GM21390 (cell line): ENCODE measurements around the gene IZUMO3.
"Not testable (repeated sequence)": the region's sequence is repeated elsewhere in the genome, so short reads cannot be mapped to it uniquely, and the experiment has no call there.

ENCODE experiments used
- ATAC-seq: cut with Tn5 transposase; IDR thresholded peaks from one replicate; pipeline ENCODE4 v1.9.1; 2021; ENCODE audit not compliant: unreplicated experiment

Gene IZUMO3

GRCh38 chr9:24545847-24546522 is at the start of gene IZUMO3:
IZUMO3 (minus strand) TSS chr9:24545897; CDS start chr9:24545649, 248 bp downstream.
- no peak for ATAC-seq

GRCh38 chr9:24594234-24594850 is 48.6 kb upstream of the IZUMO3 start:
- no peak for ATAC-seq

GRCh38 chr9:24590432-24590831 is 44.7 kb upstream of the IZUMO3 start:
- no peak for ATAC-seq

- ATAC-seq = no peak
These were observed 42.2 kb upstream of the IZUMO3 start for GRCh38 chr9:24587883-24588282.

- no peak for ATAC-seq
These were observed 36.7 kb upstream of the IZUMO3 start for GRCh38 chr9:24582146-24583126.

GRCh38 chr9:24580005-24580404 is 34.3 kb upstream of the IZUMO3 start:
- not testable (repeated sequence) for ATAC-seq

- ATAC-seq = no peak
These were observed 26.7 kb upstream of the IZUMO3 start for GRCh38 chr9:24572406-24572805.

- no peak for ATAC-seq
These were observed 16.3 kb upstream of the IZUMO3 start for GRCh38 chr9:24561957-24562356.

- ATAC-seq = no peak
These were observed 7.5 kb upstream of the IZUMO3 start for GRCh38 chr9:24553183-24553552.

GRCh38 chr9:24552526-24553182 is 7.0 kb upstream of the IZUMO3 start:
- no peak for ATAC-seq

- no peak for ATAC-seq
These were observed 412 bp downstream of the IZUMO3 start for GRCh38 chr9:24545285-24545684.

GRCh38 chr9:24518545-24518944 is 27.2 kb downstream of the IZUMO3 start:
- no peak for ATAC-seq

- ATAC-seq = no peak
These were observed 29.2 kb downstream of the IZUMO3 start for GRCh38 chr9:24516463-24516862.

- no peak for ATAC-seq
These were observed 35.8 kb downstream of the IZUMO3 start for GRCh38 chr9:24509850-24510249.

- ATAC-seq = no peak
These were observed 41.2 kb downstream of the IZUMO3 start for GRCh38 chr9:24504521-24504920.

- ATAC-seq = no peak
These were observed 43.3 kb downstream of the IZUMO3 start for GRCh38 chr9:24502206-24502937.

GRCh38 chr9:24500761-24501160 is 44.9 kb downstream of the IZUMO3 start:
- ATAC-seq = no peak

- ATAC-seq = no peak
These were observed 47.1 kb downstream of the IZUMO3 start for GRCh38 chr9:24498632-24499031.

GRCh38 chr9:24497671-24498070 is 48.0 kb downstream of the IZUMO3 start:
- no peak for ATAC-seq
